LNCaP clone FGC (cell line): ENCODE measurements around the gene TIGD1.

ENCODE experiments used
- DNase-seq: peaks from one replicate; pipeline ENCODE4 v3.0.0-alpha.2; 2011; ENCODE audit warnings: low read depth
- H3K4me3 ChIP-seq: 2 replicates; pipeline ENCODE4 v1.5.1; 2011; ENCODE audit warnings: mild to moderate bottlenecking, low read depth, low read length, control low read depth
- TF ChIP-seq, protein P1 (sequence below): IDR thresholded peaks from 2 replicates; pipeline ENCODE4 v1.5.1; 2012; ENCODE audit warnings: mild to moderate bottlenecking; ENCODE audit not compliant: control insufficient read depth, insufficient read depth; ENCODE audit errors: extremely low read depth

TIGD1 gene

DNA sequence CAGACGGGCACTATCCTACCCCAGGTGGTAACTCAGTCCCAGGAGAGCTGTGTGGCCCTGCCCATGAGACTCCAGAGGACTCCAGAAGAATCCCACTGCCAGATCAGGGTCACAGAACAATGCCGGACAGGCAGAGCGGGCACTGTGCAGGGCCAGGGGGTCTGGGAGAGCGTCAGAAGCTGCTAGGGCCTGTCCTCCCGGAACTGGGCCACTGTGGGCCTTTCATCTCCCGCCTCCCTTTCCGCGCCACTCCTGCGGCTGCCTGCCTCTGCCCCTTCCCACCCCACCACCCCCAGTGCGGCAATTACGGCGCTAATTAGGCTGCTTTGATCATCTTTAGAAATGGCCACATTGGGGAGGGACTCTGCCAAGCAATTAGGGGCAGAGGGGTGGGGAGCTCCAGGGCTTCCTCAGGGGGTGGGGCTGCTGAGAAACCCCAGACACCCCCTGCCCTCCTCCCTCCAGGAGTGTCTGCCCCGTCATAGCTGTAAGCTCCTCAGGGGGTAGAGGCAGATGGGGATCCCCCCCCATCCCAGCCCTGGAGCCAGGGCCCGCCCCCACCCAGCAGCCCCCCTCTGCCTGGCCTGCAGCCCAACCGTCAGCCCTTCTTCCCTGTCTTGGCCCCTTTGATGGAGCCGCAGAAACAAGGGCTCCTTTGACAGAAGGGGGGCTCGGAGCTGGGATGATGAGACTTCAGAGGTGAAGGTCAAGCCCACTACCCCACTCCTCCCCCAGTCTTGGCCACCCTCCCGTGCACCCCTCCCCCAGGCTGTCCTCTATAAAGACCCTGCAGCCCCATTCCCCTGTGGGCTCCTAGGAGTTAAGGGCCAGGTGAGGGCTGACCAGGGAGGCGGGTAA lies 30.5 kb downstream of the TIGD1 start, which contains the start of gene PRSS56:
PRSS56 (plus strand) TSS at position 808 of the 858 bp plus-strand sequence. CDS start 211 bp downstream, outside the sequence.
- TF ChIP-seq, protein P1, sequence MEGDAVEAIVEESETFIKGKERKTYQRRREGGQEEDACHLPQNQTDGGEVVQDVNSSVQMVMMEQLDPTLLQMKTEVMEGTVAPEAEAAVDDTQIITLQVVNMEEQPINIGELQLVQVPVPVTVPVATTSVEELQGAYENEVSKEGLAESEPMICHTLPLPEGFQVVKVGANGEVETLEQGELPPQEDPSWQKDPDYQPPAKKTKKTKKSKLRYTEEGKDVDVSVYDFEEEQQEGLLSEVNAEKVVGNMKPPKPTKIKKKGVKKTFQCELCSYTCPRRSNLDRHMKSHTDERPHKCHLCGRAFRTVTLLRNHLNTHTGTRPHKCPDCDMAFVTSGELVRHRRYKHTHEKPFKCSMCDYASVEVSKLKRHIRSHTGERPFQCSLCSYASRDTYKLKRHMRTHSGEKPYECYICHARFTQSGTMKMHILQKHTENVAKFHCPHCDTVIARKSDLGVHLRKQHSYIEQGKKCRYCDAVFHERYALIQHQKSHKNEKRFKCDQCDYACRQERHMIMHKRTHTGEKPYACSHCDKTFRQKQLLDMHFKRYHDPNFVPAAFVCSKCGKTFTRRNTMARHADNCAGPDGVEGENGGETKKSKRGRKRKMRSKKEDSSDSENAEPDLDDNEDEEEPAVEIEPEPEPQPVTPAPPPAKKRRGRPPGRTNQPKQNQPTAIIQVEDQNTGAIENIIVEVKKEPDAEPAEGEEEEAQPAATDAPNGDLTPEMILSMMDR, result no peak
- H3K4me3 ChIP-seq, result no peak within 1 kb of the TSS
- DNase-seq, result no peak

DNA sequence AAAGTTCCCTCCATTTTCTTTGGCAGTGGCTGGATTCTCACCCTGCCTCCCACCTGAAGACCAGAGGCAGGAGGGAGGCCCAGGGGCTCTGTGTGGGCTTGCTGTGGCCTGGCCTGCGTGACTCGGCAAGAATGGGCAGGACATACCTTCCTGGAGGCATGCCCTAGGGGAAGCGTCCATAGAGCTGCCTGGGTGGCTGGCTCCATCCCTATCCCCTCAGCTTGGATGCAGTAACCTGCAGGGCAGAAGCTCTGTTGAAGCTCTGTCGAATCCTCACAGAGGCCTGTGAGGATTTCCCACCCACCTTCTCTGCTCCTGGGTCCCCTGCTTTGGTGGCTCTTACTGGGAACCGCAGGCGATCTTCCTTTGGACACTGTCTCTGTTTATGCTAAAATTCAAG lies 31.5 kb downstream of the TIGD1 start:
- TF ChIP-seq, protein P1, result no peak
- no peak overlapping the region for H3K4me3 ChIP-seq
- no peak for DNase-seq

DNA sequence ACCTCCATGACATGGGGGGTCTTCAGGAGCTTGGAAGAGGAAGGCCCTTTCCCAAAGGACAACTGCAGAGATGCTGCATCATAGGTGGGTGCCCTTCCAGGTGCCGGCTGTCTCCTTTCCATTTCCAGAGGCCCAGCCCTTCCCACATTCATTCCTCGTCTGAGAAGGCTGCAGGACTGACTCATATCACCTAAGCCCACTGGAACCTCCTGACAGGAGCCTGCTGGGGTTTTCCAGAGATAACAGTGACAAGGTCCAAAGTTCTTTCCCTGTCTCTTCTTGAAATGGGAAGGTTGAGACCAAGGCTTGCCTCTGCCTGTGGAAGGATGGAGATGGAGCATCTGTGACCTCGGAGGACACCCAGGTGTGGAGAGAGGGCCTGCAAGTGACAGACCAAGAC lies 33.8 kb downstream of the TIGD1 start:
- DNase-seq, result no peak
- TF ChIP-seq, protein P1, result no peak
- no peak overlapping the region for H3K4me3 ChIP-seq

DNA sequence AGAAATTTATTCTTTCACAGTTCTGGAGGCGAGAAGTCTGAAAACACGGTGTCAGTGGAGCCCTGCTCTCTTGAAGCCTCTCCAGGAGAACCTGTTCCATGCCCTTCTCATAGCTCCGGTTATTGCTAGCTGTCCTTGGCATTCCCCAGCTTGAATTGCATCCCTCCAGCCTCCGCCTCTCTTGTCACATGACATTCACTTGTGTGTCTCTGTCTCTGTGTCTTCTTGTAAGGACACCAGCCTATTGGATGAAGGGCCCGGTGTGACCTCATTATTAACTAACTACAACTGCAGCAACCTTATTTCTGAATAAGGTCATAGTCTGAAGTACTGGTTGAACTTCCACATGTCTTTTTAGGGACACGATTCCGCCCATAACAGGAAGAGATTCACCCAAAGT lies 34.7 kb downstream of the TIGD1 start:
- H3K4me3 ChIP-seq, result no peak overlapping the region
- DNase-seq, result no peak
- TF ChIP-seq, protein P1, result no peak

DNA sequence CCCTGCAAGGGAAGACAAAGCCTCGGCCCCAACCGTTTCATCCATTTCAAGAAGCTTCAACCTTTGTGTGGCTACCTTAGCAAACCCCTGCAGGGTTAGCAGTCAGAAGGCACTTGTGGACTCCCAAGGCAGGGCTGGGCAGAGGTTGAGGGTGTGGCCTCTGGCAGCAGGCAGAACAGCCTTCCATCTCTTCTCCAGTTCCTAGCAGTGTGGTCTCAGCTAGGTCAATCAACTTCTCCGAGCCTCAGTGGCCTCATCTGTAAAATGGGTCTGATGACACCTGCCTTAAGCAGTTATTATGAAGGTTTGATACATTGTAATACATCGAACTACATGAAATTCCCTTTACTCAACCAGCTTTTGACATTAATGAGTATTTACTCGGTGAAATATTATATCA lies 37.0 kb downstream of the TIGD1 start:
- TF ChIP-seq, protein P1, result no peak
- H3K4me3 ChIP-seq, result no peak overlapping the region
- DNase-seq, result no peak

DNA sequence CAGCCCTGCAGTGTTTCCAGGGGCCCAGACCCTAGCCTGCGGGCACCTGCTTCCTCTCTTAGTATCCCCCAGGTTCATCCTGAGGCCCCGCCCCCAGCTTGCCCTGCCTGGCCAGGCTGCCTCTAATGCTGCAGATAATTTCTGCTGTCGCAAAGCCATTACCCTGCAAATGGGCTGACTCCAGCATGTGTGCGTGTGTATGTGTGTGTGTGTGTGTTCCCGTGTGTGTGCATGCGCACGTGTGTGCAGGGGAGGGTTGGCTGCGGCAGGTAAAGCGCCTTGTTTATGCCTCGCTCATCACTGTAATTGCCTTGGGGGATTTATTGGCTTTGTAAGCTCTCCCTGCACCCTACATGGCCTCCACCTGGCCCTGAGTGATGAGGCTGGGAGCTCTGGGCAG lies 37.8 kb downstream of the TIGD1 start:
- TF ChIP-seq, protein P1, result no peak
- DNase-seq, result no peak

DNA sequence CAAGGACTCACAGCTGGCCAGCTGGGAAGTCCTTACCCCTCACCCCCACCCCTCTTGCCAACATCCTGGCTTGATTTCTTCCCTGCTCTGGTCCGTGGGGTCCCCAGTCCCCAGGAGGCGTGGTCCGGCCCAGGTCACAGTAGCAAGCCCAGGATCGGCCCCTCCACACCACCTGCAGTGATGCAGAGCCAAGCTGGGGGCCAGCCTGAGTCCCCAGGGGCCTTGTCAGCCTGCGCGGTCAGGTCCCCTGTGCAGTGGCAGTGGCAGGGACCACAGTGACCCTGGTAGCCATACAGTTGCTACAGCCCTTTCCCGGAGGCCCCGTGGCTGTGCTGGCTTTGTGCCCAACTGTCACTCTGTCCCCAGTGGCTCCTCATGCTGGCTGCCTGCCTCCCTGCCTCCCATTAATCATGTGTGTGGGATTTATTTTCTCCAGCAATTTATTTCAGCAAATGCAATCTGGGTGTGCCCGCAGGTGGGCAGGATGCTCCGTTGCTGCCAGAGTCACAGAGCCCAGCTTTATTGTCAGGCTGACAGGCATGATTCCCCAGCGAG lies 38.9 kb downstream of the TIGD1 start:
- no peak for DNase-seq
- no peak overlapping the region for H3K4me3 ChIP-seq
- TF ChIP-seq, protein P1, result no peak

More for the DNA sequence above, 37.8 kb downstream of the TIGD1 start:
- H3K4me3 ChIP-seq, result no peak overlapping the region
